Parathyroid adenoma (tissue), 2 donors: ENCODE results near the gene NME4.
A peak's percentile ranks its signal among the peaks of the same experiment; 100 is the strongest.

Experiments used
- H2AFZ ChIP-seq: fragments of 300-600 bp; sonication (generic); one replicate; pipeline ENCODE4 v1.7.0; 2017; ENCODE audit warnings: antibody characterized with exemption, mild to moderate bottlenecking
- H3K27ac ChIP-seq: fragments of 300-600 bp; sonication (generic); one replicate; pipeline ENCODE4 v1.7.0; 2017
- H3K27me3 ChIP-seq: fragments of 300-600 bp; sonication (generic); one replicate; pipeline ENCODE4 v1.7.0; 2017; ENCODE audit warnings: low read length; ENCODE audit not compliant: control insufficient read depth, insufficient read depth
- H3K36me3 ChIP-seq: fragments of 300-600 bp; sonication (generic); one replicate; pipeline ENCODE4 v1.7.0; 2017; ENCODE audit warnings: low read length; ENCODE audit not compliant: control insufficient read depth, insufficient read depth
- H3K4me1 ChIP-seq: fragments of 300-600 bp; sonication (generic); one replicate; pipeline ENCODE4 v1.7.0; 2017; ENCODE audit warnings: control low read depth
- H3K4me2 ChIP-seq: fragments of 300-600 bp; sonication (generic); one replicate; pipeline ENCODE4 v1.7.0; 2017; ENCODE audit warnings: low read length
- H3K4me3 ChIP-seq: fragments of 300-600 bp; sonication (generic); one replicate; pipeline ENCODE4 v1.7.0; 2017; ENCODE audit warnings: low read depth, low read length
- H3K79me2 ChIP-seq: fragments of 300-600 bp; sonication (generic); one replicate; pipeline ENCODE4 v1.7.0; 2017; ENCODE audit warnings: control low read depth
- H3K9ac ChIP-seq: fragments of 300-600 bp; sonication (generic); one replicate; pipeline ENCODE4 v1.7.0; 2017; ENCODE audit warnings: mild to moderate bottlenecking
- H3K9me3 ChIP-seq: fragments of 300-600 bp; sonication (generic); one replicate; pipeline ENCODE4 v1.7.0; 2017; ENCODE audit warnings: low read length; ENCODE audit not compliant: control insufficient read depth
- CTCF ChIP-seq: fragments of 300-600 bp; sonication (generic); IDR thresholded peaks from one replicate; pipeline ENCODE4 v1.7.0; 2017; ENCODE audit warnings: antibody characterized with exemption, mild to moderate bottlenecking
- donor health status: primary hyperparathyroidism.

Gene NME4

GRCh38 chr16:368388-369158 lies 28.4 kb upstream of the NME4 start:
- Histone ChIP-seq H3K79me2 (no peaks in the 10 kb centered on the region), H3K27me3 (no peaks in the 10 kb centered on the region), H3K36me3 (no peaks in the 10 kb centered on the region), H3K27ac (no peak overlapping the region), H2AFZ (no peak overlapping the region), H3K9me3 (no peaks in the 10 kb centered on the region), H3K4me3 (no peak overlapping the region), H3K9ac (no peak overlapping the region), H3K4me1 (peaks cover 9% of the 10 kb centered on the region), H3K4me2 (no peak overlapping the region)
- no peak for TF ChIP-seq CTCF

DNA sequence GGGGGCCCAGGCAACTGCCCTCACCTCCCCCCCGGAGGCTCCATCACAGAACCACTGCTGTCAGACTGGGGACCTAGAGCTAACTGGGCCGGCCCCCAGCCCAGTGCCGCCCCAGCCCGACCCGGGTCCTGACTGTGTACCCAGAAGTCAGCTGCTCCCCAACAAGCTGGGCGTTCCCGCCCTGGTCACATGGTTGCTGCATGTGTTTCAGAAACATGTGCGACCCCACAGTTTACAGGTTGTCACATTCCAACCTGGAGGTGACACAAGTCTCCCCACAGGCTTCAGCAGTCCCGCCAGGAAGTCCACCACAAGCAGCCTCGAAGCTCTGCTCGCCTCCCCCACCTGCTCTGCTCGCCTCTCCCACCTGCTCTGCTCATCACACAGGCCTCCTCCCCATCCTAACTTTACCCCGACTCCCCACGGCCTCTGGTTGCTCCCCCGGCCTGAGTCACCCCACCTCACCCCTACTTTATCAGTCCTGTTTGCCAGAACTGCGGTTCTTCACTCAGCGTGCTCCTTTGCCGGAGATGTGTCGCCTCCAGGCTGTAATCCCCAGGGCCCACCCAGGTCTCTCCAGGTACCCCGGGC lies 27.6 kb upstream of the NME4 start:
- peak overlapping the region; percentile 67 for H3K4me2 ChIP-seq
- no peaks in the 10 kb centered on the region for H3K27me3 ChIP-seq
- peak overlapping the region; percentile 26 for H3K4me3 ChIP-seq
- no peaks in the 10 kb centered on the region for H3K36me3 ChIP-seq
- H3K27ac ChIP-seq = no peak overlapping the region
- H2AFZ ChIP-seq = no peak overlapping the region
- no peaks in the 10 kb centered on the region for H3K9me3 ChIP-seq
- no peak overlapping the region for H3K9ac ChIP-seq
- H3K79me2 ChIP-seq = no peaks in the 10 kb centered on the region
- TF ChIP-seq CTCF = no peak
- peaks cover 9% of the 10 kb centered on the region for H3K4me1 ChIP-seq

DNA sequence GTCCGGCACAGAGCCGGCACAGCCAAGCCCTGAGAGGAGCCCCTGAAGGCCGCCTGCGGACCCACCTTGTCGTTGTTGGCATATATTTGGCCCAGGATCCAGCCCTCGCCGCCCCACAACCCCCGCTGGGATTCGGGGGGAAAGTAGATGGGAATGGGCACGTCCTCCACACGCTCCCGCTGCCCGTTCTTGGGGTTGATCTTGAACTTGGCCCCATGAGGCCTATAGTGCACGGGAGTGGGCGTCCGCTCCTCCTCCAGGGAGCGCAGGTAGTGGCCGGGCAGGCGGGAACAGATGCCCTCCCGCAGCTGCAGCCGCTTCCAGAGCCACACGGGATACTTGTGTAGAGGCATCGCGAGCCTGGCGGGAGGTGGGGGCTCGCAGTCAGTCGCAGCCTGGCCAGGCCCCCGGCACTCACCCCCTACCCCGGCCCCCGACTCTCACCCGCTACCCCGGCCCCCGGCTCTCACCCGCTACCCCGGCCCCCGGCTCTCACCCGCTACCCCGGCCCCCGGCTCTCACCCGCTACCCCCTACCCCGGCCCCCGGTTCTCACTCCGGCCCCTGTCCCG lies 27.0 kb upstream of the NME4 start:
- Histone ChIP-seq H3K4me2 (peak overlapping the region; percentile 67), H3K79me2 (no peaks in the 10 kb centered on the region), H3K9ac (no peak overlapping the region), H3K36me3 (no peaks in the 10 kb centered on the region), H3K4me3 (peak overlapping the region; percentile 26), H3K27me3 (no peaks in the 10 kb centered on the region), H3K4me1 (peaks cover 9% of the 10 kb centered on the region), H3K9me3 (no peaks in the 10 kb centered on the region), H3K27ac (no peak overlapping the region), H2AFZ (no peak overlapping the region)
- TF ChIP-seq CTCF = no peak

DNA sequence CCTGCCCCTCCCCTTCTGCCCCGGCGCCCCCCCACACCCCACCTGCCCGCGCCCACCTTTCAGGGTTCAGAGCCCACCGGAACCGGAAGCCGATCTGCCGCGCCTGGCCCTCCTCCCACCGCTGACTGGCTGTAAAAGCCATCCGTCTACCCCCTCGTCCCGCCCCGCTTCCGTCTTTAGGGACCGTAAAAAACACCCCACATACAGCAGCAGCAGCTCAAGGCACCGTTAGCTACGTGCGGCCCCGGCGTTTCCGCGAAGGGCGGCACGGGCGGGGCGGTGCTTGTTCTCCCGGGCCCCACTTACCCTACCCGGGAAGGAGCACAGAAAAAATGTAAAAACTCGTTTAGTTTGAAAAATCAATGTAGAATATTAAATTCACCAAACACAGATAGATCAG lies 26.6 kb upstream of the NME4 start, which contains the start of gene MRPL28:
TSS of gene MRPL28 (minus strand) at position 96 of the 400 bp plus-strand sequence. CDS start 320 bp downstream, outside the sequence.
- H2AFZ ChIP-seq = peak within 1 kb of the TSS; percentile 65
- no peaks in the 10 kb centered on the region for H3K79me2 ChIP-seq
- no peaks in the 10 kb centered on the region for H3K27me3 ChIP-seq
- peaks cover 9% of the 10 kb centered on the region for H3K4me1 ChIP-seq
- TF ChIP-seq CTCF = no peak
- H3K9ac ChIP-seq = no peak within 1 kb of the TSS
- H3K4me2 ChIP-seq = peak within 1 kb of the TSS; percentile 67
- H3K36me3 ChIP-seq = no peaks in the 10 kb centered on the region
- peak within 1 kb of the TSS; percentile 42 for H3K27ac ChIP-seq
- peak within 1 kb of the TSS; percentile 26 for H3K4me3 ChIP-seq
- H3K9me3 ChIP-seq = no peaks in the 10 kb centered on the region
